ENCODE data around the gene NOSIP. TPM values are rescaled to one million over a fixed set of nuclear protein-coding genes. Genes with fewer than 3 reads are reported as not detected.

Gene NOSIP
- total RNA-seq, 4 donors from 2014 or later, result 62.4 to 92.8 (median 78.9) TPM

- H3K4me1 ChIP-seq, result no peaks in the 10 kb centered on the region
- no peaks in the 10 kb centered on the region for H3K9me3 ChIP-seq
- H3K4me3 ChIP-seq, result no peak overlapping the region
- peak; percentile 24 to 48 for DNase-seq
- TF ChIP-seq POLR2A (IDR thresholded peaks at IDR 0.05), result no peak
- no peak for TF ChIP-seq CTCF (IDR thresholded peaks at IDR 0.05 in 4 of 5, conservative IDR thresholded peaks at IDR 0.05 in 1 of 5)
- H3K27ac ChIP-seq, result no peak overlapping the region
- ATAC-seq, result peak; percentile 19 to 44
- no peaks in the 10 kb centered on the region for H3K36me3 ChIP-seq
- no peaks in the 10 kb centered on the region for H3K27me3 ChIP-seq
- in situ Hi-C loops (cut with MboI; ENCODE audit: low sequenced_read_pairs in 4 of 4), result no loop called here
- intact Hi-C loops (cut with DNase I; ENCODE audit: low total_unique reads), result no loop called here
These were observed 59.5 kb downstream of the NOSIP start for GRCh38 chr19:49520705-49521319.

GRCh38 chr19:49518033-49518432 is 62.3 kb downstream of the NOSIP start:
- Histone ChIP-seq H3K36me3 (no peaks in the 10 kb centered on the region), H3K27ac (no peak overlapping the region), H3K9me3 (no peaks in the 10 kb centered on the region), H3K4me1 (peaks cover 9 to 10% of the 10 kb centered on the region in 2 donors), H3K27me3 (no peaks in the 10 kb centered on the region), H3K4me3 (no peak overlapping the region)
- ATAC-seq (no peak), DNase-seq (no peak)
- TF ChIP-seq POLR2A (IDR thresholded peaks at IDR 0.05) (no peak), CTCF (IDR thresholded peaks at IDR 0.05 in 4 of 5, conservative IDR thresholded peaks at IDR 0.05 in 1 of 5) (no peak)
- in situ Hi-C loops (cut with MboI; ENCODE audit: low sequenced_read_pairs in 4 of 4), result no loop called here
- intact Hi-C loops (cut with DNase I; ENCODE audit: low total_unique reads), result no loop called here

DNA sequence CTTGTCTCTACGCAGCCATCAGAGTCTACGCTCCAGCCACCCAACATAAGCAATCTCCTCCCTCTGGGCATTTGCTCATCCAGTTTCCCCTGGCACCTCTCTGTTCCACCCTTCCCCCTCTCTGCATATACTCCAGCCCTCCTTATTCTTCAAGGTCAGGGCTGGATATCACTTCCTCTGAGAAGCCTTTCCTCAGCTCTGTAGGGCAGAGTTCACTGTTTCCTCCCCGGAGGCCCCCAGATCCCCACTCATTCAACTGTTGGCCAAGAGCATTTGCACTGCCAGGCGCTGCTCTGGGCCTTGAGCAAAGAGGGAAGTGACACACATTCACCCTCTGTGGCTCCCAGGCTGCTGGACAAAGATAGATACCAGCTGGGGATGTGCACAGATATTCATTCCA is 64.6 kb downstream of the NOSIP start:
- in situ Hi-C loops (cut with MboI; ENCODE audit: low sequenced_read_pairs in 4 of 4) (no loop called here), intact Hi-C loops (cut with DNase I; ENCODE audit: low total_unique reads) (no loop called here)
- Histone ChIP-seq H3K36me3 (no peaks in the 10 kb centered on the region), H3K27ac (no peak overlapping the region), H3K9me3 (no peaks in the 10 kb centered on the region), H3K4me3 (no peak overlapping the region), H3K4me1 (peaks cover 9 to 23% of the 10 kb centered on the region in 2 donors), H3K27me3 (no peaks in the 10 kb centered on the region)
- no peak for TF ChIP-seq CTCF (IDR thresholded peaks at IDR 0.05 in 4 of 5, conservative IDR thresholded peaks at IDR 0.05 in 1 of 5)
- DNase-seq, result peak in 1 of 2 donors; percentile 51
- ATAC-seq, result peak in 1 of 2 donors; percentile 21

GRCh38 chr19:49514151-49514550 is 66.2 kb downstream of the NOSIP start:
- no peaks in the 10 kb centered on the region for H3K36me3 ChIP-seq
- TF ChIP-seq CTCF (IDR thresholded peaks at IDR 0.05 in 4 of 5, conservative IDR thresholded peaks at IDR 0.05 in 1 of 5), result no peak
- TF ChIP-seq POLR2A (IDR thresholded peaks at IDR 0.05), result no peak
- peak overlapping the region in 1 of 4 donors; percentile 87 for H3K27ac ChIP-seq
- ATAC-seq, result no peak
- no peaks in the 10 kb centered on the region for H3K27me3 ChIP-seq
- intact Hi-C loops (cut with DNase I; ENCODE audit: low total_unique reads), result no loop called here
- peak overlapping the region; percentile 73 to 86 (median 84) for H3K4me3 ChIP-seq
- in situ Hi-C loops (cut with MboI; ENCODE audit: low sequenced_read_pairs in 4 of 4), result no loop called here
- DNase-seq, result no peak
- peaks cover 9 to 23% of the 10 kb centered on the region in 2 donors for H3K4me1 ChIP-seq
- H3K9me3 ChIP-seq, result no peaks in the 10 kb centered on the region

- intact Hi-C loops (cut with DNase I; ENCODE audit: low total_unique reads), result no loop called here
- Histone ChIP-seq H3K9me3 (no peaks in the 10 kb centered on the region), H3K4me3 (peak overlapping the region; percentile 73 to 86 (median 84)), H3K4me1 (peaks cover 9 to 23% of the 10 kb centered on the region in 2 donors), H3K36me3 (no peaks in the 10 kb centered on the region), H3K27me3 (no peaks in the 10 kb centered on the region), H3K27ac (peak overlapping the region; percentile 87 to 91 (median 88))
- in situ Hi-C loops (cut with MboI; ENCODE audit: low sequenced_read_pairs in 4 of 4), result no loop called here
- TF ChIP-seq POLR2A (IDR thresholded peaks at IDR 0.05) (no peak), CTCF (IDR thresholded peaks at IDR 0.05 in 4 of 5, conservative IDR thresholded peaks at IDR 0.05 in 1 of 5) (no peak)
- no peak for DNase-seq
- peak in 1 of 2 donors; percentile 12 for ATAC-seq
These were observed 66.6 kb downstream of the NOSIP start for GRCh38 chr19:49513746-49514118.
